HG02623 (cell line): ENCODE measurements around the gene ACR.

ENCODE experiments used
- ATAC-seq: cut with Tn5 transposase; IDR thresholded peaks from one replicate; pipeline ENCODE4 v1.9.1; 2021; ENCODE audit warnings: moderate library complexity; ENCODE audit not compliant: unreplicated experiment

ACR gene

GRCh38 chr22:50716290-50717024 lies 21.5 kb upstream of the ACR start:
- ATAC-seq, result no peak

- ATAC-seq, result no peak
Observed at GRCh38 chr22:50717709-50718351, 20.2 kb upstream of the ACR start.

- ATAC-seq, result no peak
Observed at GRCh38 chr22:50718352-50718709, 19.7 kb upstream of the ACR start.

DNA sequence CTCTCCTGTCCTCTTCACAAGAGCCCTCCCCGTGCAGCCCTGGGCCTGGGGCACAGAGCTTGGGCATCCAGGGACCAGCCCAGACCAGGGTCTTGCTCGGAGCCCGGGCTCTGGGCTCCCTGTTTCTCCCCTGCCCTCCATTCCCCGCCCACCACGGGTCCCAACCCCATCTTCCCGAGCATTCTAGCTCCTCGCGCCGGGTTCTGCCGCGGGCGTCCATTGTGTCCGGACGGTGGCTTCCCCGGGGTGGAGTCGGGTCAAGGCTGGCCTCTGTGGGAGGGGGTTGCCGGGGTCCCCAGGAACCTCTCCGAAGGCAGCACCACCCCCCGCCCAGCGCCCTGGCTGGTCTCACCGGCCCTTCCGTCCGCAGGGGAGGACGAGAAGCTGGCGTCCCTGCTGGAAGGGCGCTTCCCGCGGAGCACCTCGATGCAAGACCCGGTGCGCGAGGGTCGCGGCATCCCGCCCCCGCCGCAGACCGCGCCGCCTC lies 18.1 kb upstream of the ACR start:
- ATAC-seq, result no peak

GRCh38 chr22:50720301-50721256 lies 17.4 kb upstream of the ACR start:
- no peak for ATAC-seq

DNA sequence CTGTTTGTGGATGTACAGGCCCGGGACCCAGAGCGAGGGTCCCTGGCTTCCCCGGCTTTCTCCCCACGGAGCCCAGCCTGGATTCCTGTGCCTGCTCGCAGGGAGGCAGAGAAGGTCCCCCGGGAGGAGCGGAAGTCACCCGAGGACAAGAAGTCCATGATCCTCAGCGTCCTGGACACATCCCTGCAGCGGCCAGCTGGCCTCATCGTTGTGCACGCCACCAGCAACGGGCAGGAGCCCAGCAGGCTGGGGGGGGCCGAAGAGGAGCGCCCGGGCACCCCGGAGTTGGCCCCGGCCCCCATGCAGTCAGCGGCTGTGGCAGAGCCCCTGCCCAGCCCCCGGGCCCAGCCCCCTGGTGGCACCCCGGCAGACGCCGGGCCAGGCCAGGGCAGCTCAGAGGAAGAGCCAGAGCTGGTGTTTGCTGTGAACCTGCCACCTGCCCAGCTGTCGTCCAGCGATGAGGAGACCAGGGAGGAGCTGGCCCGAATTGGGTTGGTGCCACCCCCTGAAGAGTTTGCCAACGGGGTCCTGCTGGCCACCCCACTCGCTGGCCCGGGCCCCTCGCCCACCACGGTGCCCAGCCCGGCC lies 16.7 kb upstream of the ACR start:
- no peak for ATAC-seq

DNA sequence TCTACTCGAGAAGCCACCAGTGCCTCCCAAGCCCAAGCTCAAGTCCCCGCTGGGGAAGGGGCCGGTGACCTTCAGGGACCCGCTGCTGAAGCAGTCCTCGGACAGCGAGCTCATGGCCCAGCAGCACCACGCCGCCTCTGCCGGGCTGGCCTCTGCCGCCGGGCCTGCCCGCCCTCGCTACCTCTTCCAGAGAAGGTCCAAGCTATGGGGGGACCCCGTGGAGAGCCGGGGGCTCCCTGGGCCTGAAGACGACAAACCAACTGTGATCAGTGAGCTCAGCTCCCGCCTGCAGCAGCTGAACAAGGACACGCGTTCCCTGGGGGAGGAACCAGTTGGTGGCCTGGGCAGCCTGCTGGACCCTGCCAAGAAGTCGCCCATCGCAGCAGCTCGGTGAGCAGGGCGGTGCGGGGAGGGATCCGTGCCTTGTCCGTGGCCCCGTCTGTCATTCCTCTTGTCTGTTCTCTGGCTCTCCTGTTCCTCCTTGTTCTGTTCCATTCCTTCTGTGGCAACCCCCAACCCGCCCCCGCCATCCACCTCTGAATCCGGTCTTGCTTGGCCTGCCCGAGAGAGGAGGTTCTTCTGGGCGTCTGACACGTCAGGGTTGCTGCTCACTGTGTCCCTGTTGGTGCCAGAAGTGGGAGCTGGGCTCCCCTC lies 15.8 kb upstream of the ACR start:
- ATAC-seq, result no peak

DNA sequence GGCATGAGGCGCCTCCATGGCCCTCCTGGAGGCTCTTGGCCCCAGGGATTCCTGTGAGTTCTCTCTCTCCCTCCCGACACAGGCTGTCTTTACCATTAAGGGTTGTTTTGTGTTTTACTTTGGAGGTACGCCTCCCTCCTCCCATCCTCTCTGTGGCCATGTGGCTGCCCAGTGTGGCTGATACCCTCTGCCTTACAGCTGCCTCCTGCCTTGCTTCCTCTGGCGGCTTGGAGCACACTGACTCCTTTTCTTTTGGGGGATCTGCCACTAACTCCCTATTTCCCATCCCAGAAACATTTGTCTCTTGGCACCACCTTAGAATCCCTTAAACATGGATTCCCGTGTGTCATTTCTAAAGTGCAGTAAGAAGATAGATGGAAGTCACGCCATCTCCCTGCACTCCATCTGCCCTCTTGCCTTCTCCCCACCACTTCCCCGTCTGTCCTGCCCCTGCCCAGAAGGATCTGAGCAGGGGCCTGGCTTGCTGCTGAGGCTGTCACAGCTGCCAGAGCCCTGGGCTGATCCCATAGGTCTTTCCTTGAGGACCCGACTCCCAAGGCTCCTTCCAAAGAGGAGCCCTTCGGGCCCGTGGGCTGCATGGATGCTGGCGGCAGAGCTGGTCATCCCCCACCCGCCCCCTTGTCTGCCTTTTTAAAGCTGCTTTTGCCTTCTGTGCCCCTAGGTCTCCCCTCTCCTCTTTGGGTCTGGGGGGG lies 15.1 kb upstream of the ACR start:
- ATAC-seq, result no peak

DNA sequence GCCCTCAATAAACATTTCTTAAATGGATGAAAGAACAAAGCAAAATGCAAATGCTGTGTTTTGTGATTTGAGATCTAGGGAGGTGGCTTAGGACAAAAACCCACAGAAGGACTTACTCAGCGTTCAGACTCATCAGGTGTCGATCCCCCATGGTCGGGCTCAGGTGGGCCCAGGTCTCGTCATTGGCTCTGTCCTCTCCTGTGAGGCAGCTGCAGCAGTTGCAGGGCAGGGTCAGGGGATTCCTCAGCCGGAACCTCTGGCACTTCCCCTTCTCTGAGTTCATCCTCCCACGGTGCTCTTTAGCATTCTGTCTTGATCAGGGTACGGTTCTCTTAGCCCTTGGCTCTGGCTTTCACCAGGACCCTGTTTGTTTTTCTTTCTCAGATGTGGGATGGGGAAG lies 14.0 kb upstream of the ACR start:
- ATAC-seq, result no peak

- ATAC-seq, result no peak
Observed at GRCh38 chr22:50724616-50725015, 13.4 kb upstream of the ACR start.

GRCh38 chr22:50725597-50725996 lies 12.4 kb upstream of the ACR start:
- ATAC-seq, result no peak

DNA sequence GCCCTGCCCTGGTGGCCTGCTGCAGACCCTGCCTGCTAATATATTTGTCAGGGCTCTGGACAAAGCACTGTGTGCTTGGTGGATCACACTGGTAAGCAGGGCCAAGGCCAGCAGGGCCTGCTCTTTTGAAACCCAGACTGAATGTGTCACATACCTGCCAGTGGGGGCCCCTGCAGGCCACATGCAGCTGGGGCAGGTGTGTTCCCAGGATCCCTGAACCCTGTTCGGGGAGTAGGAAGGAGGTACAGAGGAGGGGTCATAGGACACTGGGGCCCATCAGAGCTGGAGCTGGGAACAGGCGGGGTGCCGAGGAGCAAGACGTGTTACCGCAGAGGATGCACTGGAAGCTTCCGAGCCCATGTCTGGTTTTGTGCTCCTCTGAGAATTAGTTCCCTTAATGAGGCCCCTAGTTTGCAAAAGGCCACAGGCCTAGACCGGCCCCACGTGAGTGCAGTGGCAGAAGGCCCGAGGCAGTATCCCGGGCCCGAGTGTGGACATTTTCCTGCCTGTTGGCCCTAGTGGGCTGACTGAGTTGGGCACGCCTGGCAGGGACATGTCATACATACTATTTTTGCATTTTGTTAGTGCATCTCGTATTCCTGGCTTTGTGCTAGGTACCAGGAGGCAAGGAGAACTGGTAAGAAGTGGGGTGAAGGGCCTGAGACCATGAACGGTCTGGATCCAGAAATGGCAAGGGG lies 11.2 kb upstream of the ACR start:
- ATAC-seq, result no peak

GRCh38 chr22:50727678-50728522 lies 10.1 kb upstream of the ACR start:
- ATAC-seq, result no peak

- ATAC-seq, result no peak
Observed at GRCh38 chr22:50728523-50728931, 9.5 kb upstream of the ACR start.

DNA sequence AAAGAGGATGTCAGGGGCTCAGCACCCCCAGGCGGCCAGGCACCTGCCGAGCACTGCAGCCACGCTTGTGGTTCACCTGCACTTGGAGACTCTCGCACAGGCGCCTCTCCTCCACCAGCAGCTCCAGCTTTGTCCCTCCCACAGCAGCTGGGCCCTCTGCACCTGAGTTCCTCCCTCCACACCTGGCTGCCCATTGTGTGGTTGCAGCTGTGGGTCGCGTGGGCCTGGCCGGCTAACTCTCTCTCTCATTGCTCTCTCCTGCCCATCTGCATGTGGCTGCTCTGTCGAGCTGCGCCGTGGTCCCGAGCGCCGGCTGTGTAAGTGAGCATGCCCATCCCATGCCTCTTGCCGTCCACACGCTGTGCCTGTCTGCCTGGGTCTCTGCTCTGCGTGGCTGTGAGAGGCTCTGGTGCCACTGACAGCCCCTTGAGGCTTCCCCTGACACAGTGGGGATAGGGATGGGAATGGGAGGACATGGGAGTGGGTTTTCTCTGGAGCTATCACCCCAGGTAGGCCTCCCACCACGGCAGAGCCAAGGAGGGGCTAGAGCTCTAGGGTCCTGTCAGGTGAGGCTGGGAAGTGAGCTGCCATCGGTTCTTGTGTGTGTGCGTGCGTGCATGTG lies 8.5 kb upstream of the ACR start:
- no peak for ATAC-seq

DNA sequence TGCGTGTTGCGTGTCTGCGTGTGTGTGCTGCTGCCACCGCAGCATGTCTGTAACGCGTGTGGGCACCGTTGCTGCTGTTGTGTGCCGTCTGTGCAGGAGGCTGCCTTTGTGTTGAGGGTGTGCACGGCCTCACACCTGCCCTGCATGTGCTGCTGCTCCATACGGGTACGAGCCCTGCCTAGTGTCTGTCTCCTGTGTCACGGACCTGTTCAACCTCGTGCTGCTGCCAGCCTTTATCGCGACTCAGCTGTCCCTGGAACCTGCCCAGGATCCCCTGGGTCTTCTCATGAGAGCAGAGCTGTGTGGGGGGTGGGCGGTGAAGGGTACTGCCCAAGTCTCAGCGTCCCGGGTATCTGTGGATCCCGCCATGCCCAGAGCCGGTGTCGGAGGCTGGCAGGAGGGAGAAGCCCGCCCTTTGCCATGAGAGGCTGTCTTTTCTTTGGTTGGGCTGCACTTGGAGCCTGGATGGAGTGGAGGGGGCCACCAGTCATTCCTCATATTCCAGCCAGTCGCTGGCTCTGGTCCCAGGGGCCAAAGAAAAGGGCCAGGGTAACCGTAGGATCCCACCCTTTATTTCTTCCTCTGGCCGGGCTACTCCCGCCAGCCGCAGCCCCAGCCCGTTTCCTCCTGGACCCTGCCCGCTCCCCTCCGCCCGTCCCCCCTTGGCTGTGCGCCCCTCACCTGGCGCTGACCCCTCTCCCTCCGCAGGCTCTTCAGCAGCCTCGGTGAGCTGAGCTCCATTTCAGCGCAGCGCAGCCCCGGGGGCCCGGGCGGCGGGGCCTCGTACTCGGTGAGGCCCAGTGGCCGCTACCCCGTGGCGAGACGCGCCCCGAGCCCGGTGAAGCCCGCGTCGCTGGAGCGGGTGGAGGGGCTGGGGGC lies 7.8 kb upstream of the ACR start:
- no peak for ATAC-seq
